CD1c-positive myeloid dendritic cell (primary cell): ENCODE measurements around the gene SYNGR4.

Experiments
- DNase-seq: peaks from one replicate; pipeline ENCODE4 v3.0.0-alpha.2; 2016; ENCODE audit errors: extremely low spot score

Gene SYNGR4

DNA sequence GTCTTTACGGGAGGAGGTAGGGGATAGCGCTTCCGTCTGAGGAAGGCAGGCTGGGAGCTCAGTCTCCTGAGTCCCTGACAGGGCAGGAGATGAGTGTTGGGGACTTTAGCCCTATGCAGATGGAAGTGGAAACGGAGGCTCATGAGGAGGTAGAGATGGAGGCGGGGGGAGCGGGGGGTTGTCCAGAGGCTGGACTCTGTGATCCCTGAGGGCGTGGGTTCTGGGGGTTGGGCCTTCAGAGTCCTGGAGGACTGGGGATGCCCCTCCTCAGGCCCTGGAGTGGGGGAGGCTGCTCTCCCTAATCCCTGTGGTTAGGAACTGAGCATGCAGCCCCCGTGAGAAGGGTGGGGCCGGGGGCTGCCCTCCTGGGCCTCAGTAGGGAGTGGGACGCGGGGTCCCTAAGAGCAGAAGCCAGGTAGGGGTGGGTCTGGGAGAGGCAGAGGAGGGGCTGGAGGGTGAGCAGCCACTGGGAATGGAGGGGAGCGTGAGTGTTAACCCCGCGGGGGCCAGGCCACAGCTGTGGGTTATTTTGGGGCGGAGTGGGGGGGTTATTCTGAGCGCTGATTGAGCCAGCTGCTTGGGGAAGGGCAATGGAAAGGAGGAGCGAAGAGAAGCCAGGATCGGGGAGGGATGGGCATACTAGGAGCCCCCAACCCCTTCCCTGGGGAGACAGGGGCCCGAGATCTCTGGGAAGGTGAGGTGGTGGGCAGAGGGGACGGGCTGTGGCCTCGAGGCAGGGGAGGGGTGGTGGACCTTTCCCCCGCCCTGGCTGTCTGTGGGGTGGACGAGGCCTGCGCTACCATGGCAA, 32.1 kb downstream of the SYNGR4 start:
- DNase-seq = no peak

DNA sequence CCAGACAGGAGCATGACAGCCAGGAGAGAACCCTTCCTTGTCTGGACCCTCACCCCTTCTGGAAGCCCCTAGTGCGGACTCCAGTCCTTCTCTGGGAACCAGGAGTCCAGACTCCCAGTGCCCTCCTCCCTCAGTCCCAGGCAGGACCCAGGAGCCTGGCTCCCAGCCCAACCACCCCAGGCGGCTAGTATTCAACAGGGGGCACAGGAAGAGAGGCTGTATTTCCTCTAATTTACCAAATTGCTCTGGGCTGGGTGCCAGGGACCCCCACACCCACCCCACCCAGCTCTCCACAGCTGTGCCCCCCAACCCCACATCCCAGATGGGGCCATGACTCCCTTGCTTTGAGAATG, 32.6 kb downstream of the SYNGR4 start:
- DNase-seq = no peak

DNA sequence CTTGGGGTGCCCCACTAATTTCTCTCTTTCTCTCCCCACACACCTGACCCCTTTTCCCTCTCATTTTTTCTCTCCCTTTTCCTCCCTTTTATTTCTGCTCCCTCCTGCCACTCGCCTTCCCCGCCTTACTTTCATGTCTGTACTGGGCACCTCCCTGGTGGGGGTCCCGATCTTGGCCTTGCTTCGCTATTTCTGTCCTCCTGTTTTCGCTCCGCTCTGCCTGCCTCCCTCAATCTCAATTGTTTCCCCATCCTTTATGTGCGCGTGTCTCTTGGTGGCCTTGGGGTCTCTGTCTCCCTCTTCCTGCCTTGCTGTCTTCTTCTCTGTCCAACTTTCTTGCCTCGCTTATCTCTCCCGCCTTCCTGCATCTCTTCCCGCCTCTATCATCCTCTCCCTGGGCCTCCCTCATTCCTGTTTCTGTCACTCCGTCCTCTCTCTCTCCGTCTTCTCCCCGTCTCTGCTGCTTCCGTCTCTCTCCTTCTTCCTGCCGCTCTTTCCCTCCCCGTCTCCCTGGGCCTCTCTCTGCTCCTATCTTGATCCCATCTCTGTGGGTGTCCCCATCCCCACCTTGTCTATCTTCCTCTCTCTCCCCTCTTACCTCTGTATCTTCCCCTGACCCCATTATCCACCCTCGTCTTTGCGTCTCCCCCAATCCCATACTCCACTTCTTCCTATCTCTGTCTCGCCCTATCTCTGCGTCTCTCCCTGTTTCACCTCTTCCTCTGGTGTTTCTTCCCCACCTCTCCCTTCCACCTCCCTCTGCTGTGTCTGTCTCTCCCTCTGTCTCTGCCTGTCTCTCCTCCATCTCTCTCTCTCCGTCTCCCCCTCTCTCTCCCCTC, 33.3 kb downstream of the SYNGR4 start:
- no peak for DNase-seq

DNA sequence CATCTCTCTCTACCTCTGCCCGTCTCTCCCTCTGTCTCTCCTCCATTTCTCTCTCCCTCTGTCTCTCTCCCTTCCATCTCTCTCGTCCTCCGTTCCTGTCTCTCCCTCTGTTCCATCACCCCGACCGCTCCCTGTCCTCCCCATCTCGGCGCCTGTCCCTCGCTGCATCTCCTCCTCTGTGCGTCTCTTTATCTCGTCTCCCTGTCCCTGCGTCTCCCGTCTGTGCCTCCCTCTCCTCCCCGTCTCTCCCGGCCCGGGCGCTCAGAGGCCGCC, 33.9 kb downstream of the SYNGR4 start:
- no peak for DNase-seq

DNA sequence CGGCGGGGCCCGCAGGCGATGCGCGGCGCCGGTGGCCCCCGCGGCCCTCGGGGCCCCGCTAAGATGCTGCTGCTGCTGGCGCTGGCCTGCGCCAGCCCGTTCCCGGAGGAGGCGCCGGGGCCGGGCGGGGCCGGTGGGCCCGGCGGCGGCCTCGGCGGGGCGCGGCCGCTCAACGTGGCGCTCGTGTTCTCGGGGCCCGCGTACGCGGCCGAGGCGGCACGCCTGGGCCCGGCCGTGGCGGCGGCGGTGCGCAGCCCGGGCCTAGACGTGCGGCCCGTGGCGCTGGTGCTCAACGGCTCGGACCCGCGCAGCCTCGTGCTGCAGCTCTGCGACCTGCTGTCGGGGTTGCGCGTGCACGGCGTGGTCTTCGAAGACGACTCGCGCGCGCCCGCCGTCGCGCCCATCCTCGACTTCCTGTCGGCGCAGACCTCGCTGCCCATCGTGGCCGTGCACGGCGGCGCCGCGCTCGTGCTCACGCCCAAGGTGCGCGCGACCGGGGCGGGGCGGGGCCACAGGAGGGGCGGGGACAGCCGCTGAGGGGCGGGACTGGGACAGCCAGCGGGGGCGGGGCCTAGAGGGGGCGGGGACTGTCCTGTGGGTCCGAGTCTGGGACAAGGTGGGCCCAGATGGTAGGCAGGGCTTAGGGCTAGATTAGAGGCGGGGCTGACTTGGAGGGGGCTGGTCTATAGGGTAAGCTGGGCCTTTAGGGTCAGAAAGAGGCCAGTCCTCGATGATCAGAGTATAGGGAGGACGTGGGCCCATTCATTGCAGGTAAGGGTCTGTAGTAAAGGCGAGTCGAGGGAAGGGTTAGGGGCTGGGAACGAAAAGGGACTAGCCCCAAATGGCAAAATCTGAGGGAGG, 34.4 kb downstream of the SYNGR4 start:
- peak; percentile 88 for DNase-seq

DNA sequence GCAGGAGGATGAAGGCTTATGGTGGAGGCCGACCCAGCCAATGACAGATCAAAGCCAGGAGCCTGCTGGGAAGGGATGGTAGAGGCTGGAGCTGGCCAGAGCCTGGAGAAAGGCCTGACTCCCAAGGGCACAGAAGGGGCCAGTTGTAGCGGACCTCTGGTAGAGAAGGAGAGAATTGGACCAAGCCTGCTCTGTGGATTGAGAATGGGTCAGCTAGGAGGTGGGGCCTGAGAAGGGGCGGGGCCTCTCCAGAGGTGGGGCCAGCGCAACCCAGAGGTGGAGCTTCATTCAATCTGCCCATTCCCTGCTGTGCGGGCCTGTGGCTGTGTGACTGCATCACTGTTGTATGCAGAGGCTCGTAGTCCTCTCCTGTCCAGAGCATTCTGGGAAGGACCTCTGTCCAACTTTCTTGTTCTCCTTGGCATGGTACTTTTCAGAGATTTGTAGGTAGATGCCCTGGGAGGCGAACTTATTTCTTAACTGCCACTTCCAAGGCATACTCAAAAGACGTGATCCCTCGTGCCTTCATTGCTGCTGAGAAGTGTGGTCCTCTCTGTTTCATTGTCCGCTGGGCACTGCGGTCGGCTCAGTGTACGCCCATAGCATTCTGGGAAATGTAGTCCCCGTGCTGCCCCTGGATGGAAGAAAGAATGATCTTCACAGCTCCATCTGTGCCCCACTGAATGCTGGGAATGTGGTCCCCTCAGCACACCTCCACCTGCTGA, 36.0 kb downstream of the SYNGR4 start:
- DNase-seq = peak; percentile 29

DNA sequence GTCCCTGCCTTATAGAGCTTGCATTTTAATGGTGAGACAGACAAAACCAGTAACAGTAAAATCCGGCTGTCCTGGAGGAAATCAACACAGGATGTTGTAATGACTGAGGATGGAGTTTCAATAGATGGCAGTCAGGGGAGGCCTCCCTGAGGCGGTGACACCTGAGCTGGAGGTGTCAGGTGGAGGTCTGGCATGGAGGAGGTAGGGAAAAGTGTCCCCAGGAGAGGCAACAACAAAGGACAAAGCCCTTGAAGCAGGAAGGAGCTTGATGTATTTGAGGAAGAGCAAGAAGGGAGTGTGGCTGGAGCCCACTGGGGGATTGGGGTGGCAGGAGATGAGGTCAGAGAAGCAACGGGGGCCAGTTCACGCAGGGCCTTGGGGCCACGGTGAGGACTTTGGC, 37.1 kb downstream of the SYNGR4 start:
- DNase-seq = no peak

DNA sequence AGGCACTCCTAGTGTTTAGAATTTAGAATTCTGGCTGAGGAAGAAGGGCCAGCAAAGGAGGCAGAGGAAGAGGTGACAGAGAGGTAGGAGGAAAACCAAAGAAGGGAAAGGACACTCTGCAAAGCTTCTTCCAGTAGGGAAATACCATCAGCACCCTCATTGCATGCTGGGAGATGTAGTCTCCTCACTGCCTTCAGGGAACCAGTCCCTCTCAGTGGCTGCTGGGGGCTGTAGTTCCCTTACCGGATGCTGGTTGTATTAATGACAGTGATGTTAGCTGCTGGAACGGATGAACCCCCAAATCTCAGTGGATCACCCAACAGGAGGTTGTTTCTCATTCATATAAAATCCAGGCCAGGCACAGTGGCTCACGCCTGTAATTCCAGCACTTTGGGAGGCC, 39.4 kb downstream of the SYNGR4 start:
- peak; percentile 71 for DNase-seq

DNA sequence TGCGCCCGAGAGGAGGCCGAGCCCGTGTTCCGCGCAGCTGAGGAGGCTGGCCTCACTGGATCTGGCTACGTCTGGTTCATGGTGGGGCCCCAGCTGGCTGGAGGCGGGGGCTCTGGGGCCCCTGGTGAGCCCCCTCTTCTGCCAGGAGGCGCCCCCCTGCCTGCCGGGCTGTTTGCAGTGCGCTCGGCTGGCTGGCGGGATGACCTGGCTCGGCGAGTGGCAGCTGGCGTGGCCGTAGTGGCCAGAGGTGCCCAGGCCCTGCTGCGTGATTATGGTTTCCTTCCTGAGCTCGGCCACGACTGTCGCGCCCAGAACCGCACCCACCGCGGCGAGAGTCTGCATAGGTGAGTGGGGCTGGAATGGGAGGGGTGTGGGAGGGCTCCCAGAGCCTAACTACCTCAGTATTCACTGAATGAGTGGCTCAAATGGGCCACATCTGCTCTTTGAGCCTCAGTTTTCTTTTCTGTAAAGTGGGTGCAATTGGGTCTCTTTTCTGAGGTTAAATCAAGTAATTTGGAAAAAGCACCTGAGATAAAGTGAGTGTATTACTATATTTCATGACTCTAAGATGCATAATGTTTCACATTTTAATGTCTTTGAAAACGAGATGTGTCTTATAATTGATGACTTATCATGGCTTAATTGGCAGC, 41.0 kb downstream of the SYNGR4 start:
- no peak for DNase-seq

DNA sequence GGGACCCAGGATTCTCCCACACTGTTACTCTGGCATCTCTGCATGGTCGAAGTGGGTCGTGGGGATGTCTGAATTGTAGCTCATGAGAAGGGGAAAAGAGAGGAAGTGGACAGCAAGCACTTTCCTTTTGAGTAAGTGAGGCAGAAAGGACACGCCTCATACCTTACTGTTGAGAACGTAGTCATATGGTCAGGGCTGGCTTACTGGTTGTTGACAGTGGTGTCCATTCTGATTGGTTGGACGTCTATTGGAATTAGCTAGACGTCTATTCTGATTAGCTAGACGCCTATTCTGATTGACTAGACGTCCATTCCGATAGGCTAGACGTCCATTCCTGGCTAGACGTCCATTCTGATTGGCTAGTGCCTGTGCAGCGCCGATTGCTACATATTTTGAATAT, 41.7 kb downstream of the SYNGR4 start:
- DNase-seq = peak; percentile 40

DNA sequence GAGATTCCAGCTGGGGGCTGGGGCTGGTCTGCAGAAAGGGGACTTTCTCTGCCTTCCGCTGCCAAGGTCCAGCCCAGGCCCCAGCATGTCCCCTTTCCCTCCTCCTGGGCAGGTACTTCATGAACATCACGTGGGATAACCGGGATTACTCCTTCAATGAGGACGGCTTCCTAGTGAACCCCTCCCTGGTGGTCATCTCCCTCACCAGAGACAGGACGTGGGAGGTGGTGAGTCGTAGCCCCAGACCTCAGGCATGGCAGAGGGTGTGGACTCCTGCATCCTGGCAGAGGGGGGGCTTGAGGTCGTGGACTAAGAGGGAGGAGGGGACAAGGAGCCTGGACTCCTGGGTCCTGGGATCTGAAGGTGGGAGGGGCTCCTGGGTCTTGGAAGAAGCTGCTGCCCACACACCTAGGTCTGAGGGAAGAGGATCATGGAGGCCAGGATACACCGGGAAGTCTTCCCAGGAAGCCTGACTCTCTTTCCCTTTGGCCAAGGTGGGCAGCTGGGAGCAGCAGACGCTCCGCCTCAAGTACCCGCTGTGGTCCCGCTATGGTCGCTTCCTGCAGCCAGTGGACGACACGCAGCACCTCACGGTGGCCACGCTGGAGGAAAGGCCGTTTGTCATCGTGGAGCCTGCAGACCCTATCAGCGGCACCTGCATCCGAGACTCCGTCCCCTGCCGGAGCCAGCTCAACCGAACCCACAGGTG, 49.9 kb downstream of the SYNGR4 start:
- no peak for DNase-seq

DNA sequence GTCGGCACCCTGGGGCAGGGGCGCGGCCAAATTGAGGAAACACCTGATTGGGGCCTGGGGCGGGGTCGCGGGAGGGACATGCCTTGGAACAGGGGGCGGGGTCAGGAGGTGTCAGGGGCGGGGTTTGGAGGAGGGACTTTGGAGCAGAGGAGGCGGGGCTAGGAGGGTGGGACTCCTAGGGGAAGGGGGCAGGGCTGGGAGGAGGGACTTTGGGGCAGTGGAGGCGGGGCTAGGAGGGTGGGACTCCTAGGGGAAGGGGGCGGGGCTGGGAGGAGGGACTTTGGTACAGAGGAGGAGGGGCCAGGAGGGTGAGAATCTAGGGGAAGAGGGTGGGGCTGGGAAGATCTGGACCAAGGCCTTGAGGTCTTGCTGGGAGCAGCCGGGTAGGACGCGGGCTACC, 51.2 kb downstream of the SYNGR4 start:
- peak; percentile 83 for DNase-seq

DNA sequence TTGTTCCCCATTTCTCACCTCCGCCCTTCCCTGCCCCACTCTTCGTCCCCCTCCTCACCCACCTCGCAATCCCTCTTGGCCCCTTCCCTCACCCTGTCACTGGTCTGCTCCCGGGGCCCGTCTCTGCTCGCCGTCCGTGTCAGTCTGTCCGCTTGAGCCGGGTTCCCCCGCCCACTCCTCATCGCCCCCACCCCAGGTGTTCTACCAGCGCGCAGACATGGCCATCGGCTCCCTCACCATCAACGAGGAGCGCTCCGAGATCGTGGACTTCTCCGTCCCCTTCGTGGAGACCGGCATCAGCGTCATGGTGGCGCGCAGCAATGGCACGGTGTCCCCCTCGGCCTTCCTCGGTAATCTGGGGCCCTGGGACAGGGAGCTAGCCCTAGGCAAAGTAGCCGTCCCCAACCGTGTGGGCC, 51.6 kb downstream of the SYNGR4 start:
- no peak for DNase-seq

DNA sequence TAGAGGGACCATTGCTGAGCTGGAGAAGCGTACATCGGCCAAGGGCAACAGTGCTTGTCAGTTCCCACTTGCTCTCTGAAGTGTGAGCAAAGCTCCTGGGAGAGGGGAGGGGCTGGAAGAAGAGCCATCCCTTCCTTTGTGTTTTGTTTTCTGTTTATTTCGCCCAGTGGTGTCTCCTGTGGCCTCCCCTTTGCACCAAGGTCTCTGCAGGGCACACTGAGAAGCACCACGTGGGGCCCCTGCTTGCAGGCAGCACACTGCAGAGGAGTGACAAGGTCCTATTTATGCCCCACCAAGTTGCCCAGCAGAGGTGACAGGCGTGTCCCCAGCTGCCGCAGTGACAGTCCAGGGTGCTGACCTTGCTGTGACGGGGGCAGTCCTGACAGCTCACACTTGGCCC, 53.3 kb downstream of the SYNGR4 start:
- no peak for DNase-seq

DNA sequence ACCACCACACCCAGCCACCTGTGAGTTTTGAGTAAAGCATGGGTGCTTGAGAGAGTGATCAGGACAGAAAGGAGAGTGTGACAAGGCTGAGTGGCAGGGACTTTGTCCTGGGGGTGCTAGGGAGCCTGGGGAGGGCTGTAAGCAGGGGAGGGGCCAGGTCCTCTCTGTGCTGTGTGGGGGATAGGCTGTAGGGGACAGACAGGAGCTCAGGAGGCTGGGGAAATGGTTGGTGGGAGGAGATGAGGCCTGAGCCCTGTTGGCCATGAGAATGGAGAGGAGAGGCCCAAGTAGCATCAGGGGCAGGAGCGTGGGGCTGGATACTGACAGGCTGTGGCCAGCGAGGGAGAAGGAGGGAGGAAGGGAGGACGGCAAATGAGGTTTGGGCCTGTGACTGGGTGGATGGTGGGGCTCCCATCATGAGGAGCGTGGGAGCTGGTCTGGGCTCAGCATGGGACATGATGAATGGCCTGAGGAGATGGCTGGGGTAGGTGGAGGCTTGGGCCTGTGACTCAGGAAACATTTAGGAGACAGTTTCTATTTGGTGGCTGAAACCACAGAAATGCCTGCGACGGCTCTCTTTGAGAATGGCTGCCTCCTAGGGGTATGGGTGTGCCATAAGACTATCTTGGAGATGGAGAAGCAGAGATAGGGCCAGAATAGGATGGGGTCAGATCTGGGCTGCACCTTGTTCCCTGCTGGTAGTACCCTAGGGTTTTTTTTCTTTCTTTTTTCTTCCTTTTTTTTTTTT, 54.3 kb downstream of the SYNGR4 start:
- DNase-seq = no peak

DNA sequence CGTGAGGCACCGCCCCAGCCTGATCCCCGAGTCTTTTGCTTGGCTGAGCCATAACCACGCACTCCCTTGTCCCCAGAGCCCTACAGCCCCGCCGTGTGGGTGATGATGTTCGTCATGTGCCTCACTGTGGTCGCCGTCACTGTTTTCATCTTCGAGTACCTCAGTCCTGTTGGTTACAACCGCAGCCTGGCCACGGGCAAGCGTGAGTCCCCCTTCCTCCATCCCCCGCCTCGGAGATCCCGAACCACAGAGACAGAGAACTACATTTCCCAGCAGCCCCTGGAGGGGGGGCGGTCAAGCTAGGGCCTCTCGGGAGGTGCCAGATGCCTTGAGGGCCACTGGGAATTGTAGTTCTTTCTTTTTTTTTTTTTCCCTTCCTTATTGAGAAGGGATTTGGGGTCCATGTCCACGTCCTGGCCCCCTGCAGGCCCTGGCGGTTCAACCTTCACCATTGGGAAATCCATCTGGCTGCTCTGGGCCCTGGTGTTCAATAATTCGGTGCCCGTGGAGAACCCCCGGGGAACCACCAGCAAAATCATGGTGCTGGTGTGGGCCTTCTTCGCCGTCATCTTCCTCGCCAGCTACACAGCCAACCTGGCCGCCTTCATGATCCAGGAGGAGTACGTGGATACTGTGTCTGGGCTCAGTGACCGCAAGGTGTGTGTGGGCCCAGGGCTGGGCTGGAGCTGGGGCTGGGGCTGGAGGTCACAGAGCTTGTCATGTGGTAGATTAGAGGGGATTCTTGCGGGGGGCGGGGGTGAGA, 55.2 kb downstream of the SYNGR4 start:
- DNase-seq = peak; percentile 72

DNA sequence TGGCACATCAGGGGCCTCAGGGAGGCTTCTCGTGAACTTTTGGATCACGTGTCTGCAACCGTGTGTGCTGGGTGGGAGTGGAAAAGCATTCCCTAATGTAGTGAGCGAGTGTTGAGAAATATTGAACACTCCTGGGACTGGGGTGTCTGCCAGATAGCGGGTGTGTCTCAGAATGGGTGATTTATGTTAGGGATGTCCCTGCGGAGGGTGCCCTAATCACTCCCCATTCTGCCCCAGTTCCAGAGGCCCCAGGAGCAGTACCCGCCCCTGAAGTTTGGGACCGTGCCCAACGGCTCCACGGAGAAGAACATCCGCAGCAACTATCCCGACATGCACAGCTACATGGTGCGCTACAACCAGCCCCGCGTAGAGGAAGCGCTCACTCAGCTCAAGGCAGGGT, 57.4 kb downstream of the SYNGR4 start:
- no peak for DNase-seq

DNA sequence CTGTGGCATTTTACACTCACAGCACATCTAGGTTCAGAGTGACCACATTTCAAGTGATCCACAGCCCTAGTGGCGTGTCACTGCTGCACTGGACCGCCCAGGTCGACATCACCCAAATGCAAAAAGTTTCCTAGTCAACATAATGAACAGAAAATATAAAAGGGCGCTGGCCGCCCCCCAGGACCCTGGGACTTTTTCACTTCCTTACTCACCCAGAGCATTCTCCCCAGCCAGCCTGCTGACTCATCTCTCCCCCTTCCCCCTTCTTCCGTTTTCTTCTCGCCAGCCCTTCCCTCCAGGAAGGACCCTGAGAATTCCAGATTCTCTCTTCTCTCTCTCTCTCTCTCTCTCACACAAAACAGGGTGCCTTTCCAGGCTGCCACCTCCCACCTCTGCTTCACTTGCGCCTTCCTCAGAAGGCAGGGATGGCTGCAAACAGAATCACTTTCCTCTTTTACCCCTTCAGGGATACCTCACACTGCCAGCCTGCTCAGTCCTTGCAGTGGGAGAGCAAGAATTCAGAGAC, 60.6 kb downstream of the SYNGR4 start:
- DNase-seq = peak; percentile 69
